CD4-positive, alpha-beta memory T cell (primary cell): Measurements from ENCODE around the gene RPS6KA3. TPM values are rescaled to one million over a fixed set of nuclear protein-coding genes. Genes with fewer than 3 reads are reported as not detected.

Experiments used
- CTCF ChIA-PET: fragments of 350-600 bp; sonication (Branson Sonifier 250); formaldehyde crosslinking; loops from one replicate; lab custom pipeline; 2021; ENCODE audit warnings: inconsistent platforms; ENCODE audit not compliant: partially characterized antibody; lab: Charles Lee
- POLR2A ChIA-PET: fragments of 350-600 bp; sonication (Branson Sonifier 250); formaldehyde crosslinking; loops from one replicate; lab custom pipeline; 2021; ENCODE audit not compliant: partially characterized antibody; lab: Charles Lee
- DNase-seq, 5 donors: peaks; one replicate each; pipeline versions ENCODE4 v3.0.0 to v3.0.0-alpha.2; 2020 to 2022; ENCODE audit warnings: mixed read lengths in 1 of 5
- H3K27ac ChIP-seq: one replicate; pipeline ENCODE4 v1.7.0; 2013; ENCODE audit warnings: low read depth, low read length
- H3K27me3 ChIP-seq: 2 replicates; pipeline ENCODE4 v1.7.0; 2013; ENCODE audit warnings: mild to moderate bottlenecking, low read length, moderate library complexity; ENCODE audit not compliant: insufficient read depth
- H3K36me3 ChIP-seq: 2 replicates; pipeline ENCODE4 v1.7.0; 2013; ENCODE audit warnings: mild to moderate bottlenecking, low read length, moderate library complexity; ENCODE audit not compliant: insufficient read depth
- H3K4me1 ChIP-seq: 2 replicates; pipeline ENCODE4 v1.7.0; 2013; ENCODE audit warnings: mild to moderate bottlenecking, low read length, moderate library complexity; ENCODE audit not compliant: insufficient read depth
- H3K4me3 ChIP-seq, 2 donors: one replicate each; pipeline ENCODE4 v1.7.0; 2013; ENCODE audit warnings: low read length in 2 of 2, mild to moderate bottlenecking in 1 of 2
- H3K9me3 ChIP-seq, 2 donors: one replicate each; pipeline ENCODE4 v1.7.0; 2013; ENCODE audit warnings: low read length in 2 of 2, control low read depth in 1 of 2; ENCODE audit not compliant: control insufficient read depth in 1 of 2
- H3K27ac Mint-ChIP-seq, 7 donors: one replicate each; pipeline ENCODE4 v1.8.0; 2020 to 2021; ENCODE audit warnings: mixed read lengths in 7 of 7, mild to moderate bottlenecking in 6 of 7, inconsistent platforms in 3 of 7, moderate library complexity in 3 of 7
- H3K27me3 Mint-ChIP-seq, 2 donors: one replicate each; pipeline ENCODE4 v1.8.0; 2020 to 2021; ENCODE audit warnings: mixed read lengths in 2 of 2
- H3K36me3 Mint-ChIP-seq, 2 donors: one replicate each; pipeline ENCODE4 v1.8.0; 2020 to 2021; ENCODE audit warnings: mixed read lengths in 2 of 2, inconsistent platforms in 1 of 2, mild to moderate bottlenecking in 1 of 2
- H3K4me1 Mint-ChIP-seq, 4 donors: one replicate each; pipeline ENCODE4 v1.8.0; 2020 to 2021; ENCODE audit warnings: mixed read lengths in 4 of 4, mild to moderate bottlenecking in 1 of 4
- H3K4me3 Mint-ChIP-seq, 8 donors: one replicate each; pipeline ENCODE4 v1.8.0; 2020 to 2021; ENCODE audit warnings: mixed read lengths in 8 of 8, mild to moderate bottlenecking in 7 of 8, moderate library complexity in 6 of 8, inconsistent platforms in 3 of 8
- H3K9me3 Mint-ChIP-seq, 8 donors: one replicate each; pipeline ENCODE4 v1.8.0; 2020 to 2021; ENCODE audit warnings: mixed read lengths in 8 of 8, mild to moderate bottlenecking in 5 of 8, inconsistent platforms in 3 of 8, moderate library complexity in 1 of 8
- intact Hi-C: fragments of 100-400 bp; cut with micrococcal nuclease; formaldehyde crosslinking; loops from one replicate; pipeline ENCODE4 v1.15.1; 2023
- polyA plus RNA-seq, 2 donors: library from polyadenylated mRNA; unstranded; fragments of 300-500 nt; fragmentation: Illumina TruSeq; gene quantifications; one replicate each; pipeline ENCODE4 v1.2.3, GENCODE V29; 2021
- total RNA-seq, 2 experiments: library from RNA; stranded (reverse); gene quantifications; one replicate each; pipeline ENCODE4 v1.2.3, GENCODE V29; 2021

RPS6KA3 gene
- total and polyA plus RNA-seq, 4 experiments from 2014 or later: 39.7 to 139 (median 99.2) TPM

- Mint-ChIP-seq H3K9me3 (no peaks in the 10 kb centered on the region), H3K4me3 (peak overlapping the region in 2 of 8 donors; percentile 24 to 59), H3K27me3 (no peaks in the 10 kb centered on the region), H3K4me1 (peaks cover 33 to 75% (median 48%) of the 10 kb centered on the region in 4 donors), H3K27ac (peak overlapping the region in 5 of 7 donors; percentile 2 to 85 (median 63)), H3K36me3 (peaks cover 16 to 48% of the 10 kb centered on the region in 2 donors)
- ChIA-PET CTCF (no interaction called here), POLR2A (no interaction called here)
- intact Hi-C loops: no loop called here
- no peaks in the 10 kb centered on the region for H3K27me3 ChIP-seq
- peaks cover 39% of the 10 kb centered on the region for H3K4me1 ChIP-seq
- no peaks in the 10 kb centered on the region for H3K9me3 ChIP-seq
- no peak overlapping the region for H3K27ac ChIP-seq
- H3K36me3 ChIP-seq: no peaks in the 10 kb centered on the region
- DNase-seq: no peak
- H3K4me3 ChIP-seq: no peak overlapping the region
Measured at GRCh38 chrX:20227116-20227515, 39.6 kb downstream of the RPS6KA3 start.

- Mint-ChIP-seq H3K9me3 (no peaks in the 10 kb centered on the region), H3K36me3 (peaks cover 12 to 41% of the 10 kb centered on the region in 2 donors), H3K4me3 (peak overlapping the region in 3 of 8 donors; percentile 7 to 54 (median 23)), H3K4me1 (peaks cover 33 to 76% (median 50%) of the 10 kb centered on the region in 4 donors), H3K27me3 (no peaks in the 10 kb centered on the region), H3K27ac (peak overlapping the region in 2 of 7 donors; percentile 33 to 58)
- intact Hi-C loops: no loop called here
- no peaks in the 10 kb centered on the region for H3K27me3 ChIP-seq
- peaks cover 52% of the 10 kb centered on the region for H3K4me1 ChIP-seq
- CTCF ChIA-PET: no interaction called here
- no peaks in the 10 kb centered on the region for H3K9me3 ChIP-seq
- DNase-seq: no peak
- no peak overlapping the region for H3K27ac ChIP-seq
- H3K36me3 ChIP-seq: no peaks in the 10 kb centered on the region
- H3K4me3 ChIP-seq: no peak overlapping the region
- POLR2A ChIA-PET: no interaction called here
Measured at GRCh38 chrX:20225488-20225833, 41.2 kb downstream of the RPS6KA3 start.

- peaks cover 54% of the 10 kb centered on the region for H3K4me1 ChIP-seq
- Mint-ChIP-seq H3K36me3 (peaks cover 12 to 36% of the 10 kb centered on the region in 2 donors), H3K4me1 (peaks cover 32 to 76% (median 49%) of the 10 kb centered on the region in 4 donors), H3K27me3 (no peaks in the 10 kb centered on the region), H3K4me3 (peak overlapping the region in 4 of 8 donors; percentile 2 to 44 (median 30)), H3K9me3 (no peaks in the 10 kb centered on the region), H3K27ac (peak overlapping the region; percentile 3 to 85 (median 30))
- DNase-seq: no peak
- CTCF ChIA-PET: no interaction called here
- intact Hi-C loops: no loop called here
- no peaks in the 10 kb centered on the region for H3K27me3 ChIP-seq
- no peaks in the 10 kb centered on the region for H3K36me3 ChIP-seq
- H3K27ac ChIP-seq: no peak overlapping the region
- POLR2A ChIA-PET: no interaction called here
- H3K4me3 ChIP-seq: no peak overlapping the region
- H3K9me3 ChIP-seq: no peaks in the 10 kb centered on the region
Measured at GRCh38 chrX:20224814-20225487, 41.8 kb downstream of the RPS6KA3 start.

DNA sequence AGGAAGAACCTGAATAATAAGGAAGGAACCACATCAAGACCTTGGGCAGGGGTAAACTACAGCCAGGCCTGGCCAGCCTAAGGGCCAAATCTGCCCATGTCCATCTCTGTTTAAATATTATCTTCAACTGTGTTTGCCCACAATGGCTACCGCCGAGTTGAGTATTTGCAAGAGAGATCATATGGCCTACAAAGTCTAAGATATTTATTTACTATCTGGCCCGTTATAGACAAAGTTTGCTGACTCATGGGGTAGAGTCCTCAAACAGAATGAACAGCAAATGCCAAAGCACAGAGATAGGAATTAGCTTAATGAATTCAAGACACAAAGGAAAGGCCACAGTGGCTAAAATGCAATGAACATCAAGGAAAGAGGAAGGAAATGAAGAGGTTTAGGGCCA, 44.8 kb downstream of the RPS6KA3 start:
- no peaks in the 10 kb centered on the region for H3K27me3 ChIP-seq
- no peaks in the 10 kb centered on the region for H3K36me3 ChIP-seq
- H3K9me3 ChIP-seq: no peaks in the 10 kb centered on the region
- Mint-ChIP-seq H3K9me3 (no peaks in the 10 kb centered on the region), H3K4me3 (no peak overlapping the region), H3K27ac (peak overlapping the region in 1 of 7 donors; percentile 5), H3K36me3 (peaks cover 0 to 21% of the 10 kb centered on the region in 2 donors), H3K27me3 (no peaks in the 10 kb centered on the region), H3K4me1 (peaks cover 33 to 80% (median 53%) of the 10 kb centered on the region in 4 donors)
- ChIA-PET CTCF (no interaction called here), POLR2A (no interaction called here)
- no peak overlapping the region for H3K4me3 ChIP-seq
- peaks cover 74% of the 10 kb centered on the region for H3K4me1 ChIP-seq
- no peak overlapping the region for H3K27ac ChIP-seq
- no peak for DNase-seq
- intact Hi-C loops: no loop called here

GRCh38 chrX:20218836-20219505, 47.7 kb downstream of the RPS6KA3 start:
- Mint-ChIP-seq H3K4me1 (peaks cover 28 to 67% (median 44%) of the 10 kb centered on the region in 4 donors), H3K36me3 (peaks cover 0 to 16% of the 10 kb centered on the region in 2 donors), H3K27me3 (no peaks in the 10 kb centered on the region), H3K27ac (peak overlapping the region in 2 of 7 donors; percentile 7 to 32), H3K9me3 (no peaks in the 10 kb centered on the region), H3K4me3 (peak overlapping the region in 2 of 8 donors; percentile 9 to 49)
- ChIA-PET CTCF (interaction anchor here (1.1 to 1.7 kb wide), 2 partner anchors 33 to 218 kb away, joined by 3 read pairs; no protein-coding TSS in a partner anchor), POLR2A (no interaction called here)
- H3K36me3 ChIP-seq: no peaks in the 10 kb centered on the region
- no peaks in the 10 kb centered on the region for H3K27me3 ChIP-seq
- no peaks in the 10 kb centered on the region for H3K9me3 ChIP-seq
- H3K4me3 ChIP-seq: no peak overlapping the region
- DNase-seq: no peak
- intact Hi-C loops: loop anchor here (5.0 kb wide), 1 partner anchor 33 kb away; no protein-coding TSS in a partner anchor
- peaks cover 69% of the 10 kb centered on the region for H3K4me1 ChIP-seq
- no peak overlapping the region for H3K27ac ChIP-seq

DNA sequence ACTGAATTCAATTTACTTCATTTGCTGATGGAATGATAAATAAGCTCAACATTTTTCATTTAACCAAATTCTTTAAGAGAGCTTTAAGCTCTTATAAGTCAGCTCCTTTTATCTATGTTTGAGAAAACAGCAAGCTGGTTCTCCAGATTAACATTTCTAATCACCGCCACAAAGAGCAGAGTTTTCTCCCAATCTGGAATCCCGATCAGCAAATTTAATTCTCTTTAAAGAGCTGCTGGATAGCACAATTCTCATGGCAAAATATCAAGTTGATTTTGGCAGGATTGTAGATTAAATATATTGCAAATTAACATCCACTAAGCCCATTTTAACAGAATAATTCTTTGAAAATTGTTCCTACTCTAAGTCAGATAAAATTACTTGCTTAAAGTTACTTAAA, 48.8 kb downstream of the RPS6KA3 start:
- no peak overlapping the region for H3K27ac ChIP-seq
- H3K27me3 ChIP-seq: no peaks in the 10 kb centered on the region
- Mint-ChIP-seq H3K4me3 (no peak overlapping the region), H3K36me3 (peaks cover 0 to 13% of the 10 kb centered on the region in 2 donors), H3K9me3 (no peaks in the 10 kb centered on the region), H3K4me1 (peaks cover 27 to 65% (median 45%) of the 10 kb centered on the region in 4 donors), H3K27me3 (no peaks in the 10 kb centered on the region), H3K27ac (peak overlapping the region in 1 of 7 donors; percentile 47)
- intact Hi-C loops: loop anchor here (5.0 kb wide), 1 partner anchor 34 kb away; no protein-coding TSS in a partner anchor
- ChIA-PET POLR2A (no interaction called here), CTCF (interaction anchor here (1.1 to 1.7 kb wide), 2 partner anchors 35 to 220 kb away, joined by 3 read pairs; no protein-coding TSS in a partner anchor)
- H3K36me3 ChIP-seq: no peaks in the 10 kb centered on the region
- H3K9me3 ChIP-seq: no peaks in the 10 kb centered on the region
- H3K4me1 ChIP-seq: peaks cover 71% of the 10 kb centered on the region
- H3K4me3 ChIP-seq: no peak overlapping the region
- DNase-seq: no peak

- intact Hi-C loops: loop anchor here (5.0 kb wide), 1 partner anchor 35 kb away; no protein-coding TSS in a partner anchor
- peak overlapping the region in 1 of 7 donors; percentile 47 for H3K27ac Mint-ChIP-seq
Measured at GRCh38 chrX:20217271-20217670, 49.4 kb downstream of the RPS6KA3 start.

More at GRCh38 chrX:20217271-20217670, 49.4 kb downstream of the RPS6KA3 start:
- POLR2A ChIA-PET: no interaction called here
- peak in 2 of 5 donors; percentile 12 to 19 for DNase-seq
- Histone ChIP-seq H3K4me1 (peaks cover 76% of the 10 kb centered on the region), H3K4me3 (no peak overlapping the region), H3K9me3 (no peaks in the 10 kb centered on the region), H3K27me3 (no peaks in the 10 kb centered on the region), H3K27ac (no peak overlapping the region), H3K36me3 (no peaks in the 10 kb centered on the region)
- peaks cover 0 to 18% of the 10 kb centered on the region in 2 donors for H3K36me3 Mint-ChIP-seq
- H3K4me3 Mint-ChIP-seq: peak overlapping the region in 5 of 8 donors; percentile 1 to 48 (median 16)
- CTCF ChIA-PET: interaction anchor here (1.7 kb wide), 1 partner anchor 220 kb away, joined by 3 read pairs; no protein-coding TSS in a partner anchor
- peaks cover 33 to 71% (median 46%) of the 10 kb centered on the region in 4 donors for H3K4me1 Mint-ChIP-seq
- no peaks in the 10 kb centered on the region for H3K9me3 Mint-ChIP-seq
- no peaks in the 10 kb centered on the region for H3K27me3 Mint-ChIP-seq
